Activated CD4-positive, alpha-beta T cell treated with anti-CD3 and anti-CD28 coated beads, Interleukin-2, amount 50 U/mL, for 24 hours (primary cell): Measurements from ENCODE around the gene DMTF1.
"Not testable (repeated sequence)": the region's sequence is repeated elsewhere in the genome, so short reads cannot be mapped to it uniquely, and the experiment has no call there.

Source experiments
- DNase-seq, 2 donors: peaks; one replicate each; pipeline ENCODE4 v3.0.0-alpha.2; 2020; ENCODE audit warnings: low read depth in 1 of 2, low spot score in 1 of 2

The DMTF1 gene

GRCh38 chr7:87220734-87221215, 68.5 kb downstream of the DMTF1 start:
- DNase-seq = no peak

DNA sequence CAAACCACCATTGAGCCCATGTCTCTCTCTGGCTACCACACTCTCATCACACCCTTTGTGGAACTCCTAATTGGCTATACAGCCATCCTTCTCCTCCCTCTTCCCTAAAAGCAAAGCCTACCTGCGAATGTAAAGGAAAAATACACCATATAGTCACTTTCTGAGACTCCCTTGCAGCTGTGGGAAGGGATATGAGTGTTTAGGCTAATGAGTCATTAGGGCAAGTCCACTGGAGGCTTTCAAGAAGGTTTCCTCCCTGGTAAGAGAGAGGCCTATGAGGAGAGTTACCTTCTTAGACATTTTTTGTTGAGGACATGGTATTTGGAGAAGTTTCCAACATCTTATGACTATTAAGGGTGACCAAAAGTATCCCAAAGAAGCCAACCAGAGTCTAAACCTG, 71.4 kb downstream of the DMTF1 start:
- DNase-seq = no peak

- DNase-seq = no peak
These were observed 73.4 kb downstream of the DMTF1 start for GRCh38 chr7:87225696-87226095.

DNA sequence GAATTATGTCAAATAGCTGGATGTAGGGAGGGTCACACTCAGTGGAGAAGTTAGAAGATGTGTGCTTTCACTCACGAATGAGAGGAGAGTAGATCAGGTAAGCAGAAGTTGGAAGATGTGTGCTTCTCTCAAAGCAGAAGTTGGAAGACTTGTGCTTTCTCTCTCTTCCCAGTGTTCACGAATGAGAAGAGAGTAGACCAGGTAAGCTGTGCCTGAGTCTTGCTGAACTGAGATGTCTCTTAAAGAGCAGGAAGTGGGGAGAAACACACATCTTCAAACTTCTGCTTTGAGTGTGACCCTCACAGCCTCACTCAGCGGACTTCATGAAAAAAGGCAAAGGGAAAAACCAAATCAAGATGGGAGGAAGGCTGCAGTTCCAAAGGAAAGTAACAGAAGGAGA, 74.2 kb downstream of the DMTF1 start:
- no peak for DNase-seq

GRCh38 chr7:87231258-87231657, 79.0 kb downstream of the DMTF1 start:
- no peak for DNase-seq

DNA sequence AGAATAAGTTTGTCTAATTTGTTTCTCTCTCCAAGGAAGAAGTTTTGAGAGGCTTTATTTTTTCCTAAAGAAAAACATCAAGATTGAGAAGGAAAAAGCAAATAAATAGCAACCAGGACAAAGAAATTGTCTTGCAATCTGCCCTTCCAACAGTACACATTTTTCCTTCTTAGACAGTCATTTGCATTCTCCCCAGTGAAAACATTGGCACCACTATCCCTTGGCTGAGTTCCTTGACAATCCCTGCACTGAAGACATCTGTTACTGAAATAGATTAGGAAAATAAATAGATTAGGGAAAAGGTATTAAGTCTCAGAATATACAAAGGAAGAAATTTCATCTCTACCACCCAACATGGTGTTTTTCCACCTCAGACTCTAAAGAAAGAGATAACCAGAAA, 79.5 kb downstream of the DMTF1 start:
- no peak for DNase-seq

GRCh38 chr7:87234949-87235348, 82.7 kb downstream of the DMTF1 start:
- no peak for DNase-seq

DNA sequence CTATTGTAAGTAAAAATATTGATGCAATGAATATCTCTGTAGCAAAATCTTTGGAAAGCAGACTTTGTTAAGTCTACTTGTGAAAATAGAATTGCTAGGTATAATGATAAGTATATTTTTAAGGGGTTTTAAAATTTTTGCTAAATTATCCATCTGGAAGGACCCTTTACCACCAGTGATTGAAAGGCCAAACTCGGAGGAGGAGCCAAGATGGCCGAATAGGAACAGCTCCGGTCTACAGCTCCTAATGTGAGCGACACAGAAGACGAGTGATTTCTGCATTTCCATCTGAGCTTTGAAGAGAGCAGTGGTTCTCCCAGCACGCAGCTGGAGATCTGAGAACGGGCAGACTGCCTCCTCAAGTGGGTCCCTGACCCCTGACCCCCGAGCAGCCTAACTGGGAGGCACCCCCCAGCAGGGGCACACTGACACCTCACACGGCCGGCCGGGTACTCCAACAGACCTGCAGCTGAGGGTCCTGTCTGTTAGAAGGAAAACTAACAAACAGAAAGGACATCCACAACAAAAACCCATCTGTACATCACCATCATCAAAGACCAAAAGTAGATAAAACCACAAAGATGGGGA, 86.3 kb downstream of the DMTF1 start:
- DNase-seq = not testable (repeated sequence)

DNA sequence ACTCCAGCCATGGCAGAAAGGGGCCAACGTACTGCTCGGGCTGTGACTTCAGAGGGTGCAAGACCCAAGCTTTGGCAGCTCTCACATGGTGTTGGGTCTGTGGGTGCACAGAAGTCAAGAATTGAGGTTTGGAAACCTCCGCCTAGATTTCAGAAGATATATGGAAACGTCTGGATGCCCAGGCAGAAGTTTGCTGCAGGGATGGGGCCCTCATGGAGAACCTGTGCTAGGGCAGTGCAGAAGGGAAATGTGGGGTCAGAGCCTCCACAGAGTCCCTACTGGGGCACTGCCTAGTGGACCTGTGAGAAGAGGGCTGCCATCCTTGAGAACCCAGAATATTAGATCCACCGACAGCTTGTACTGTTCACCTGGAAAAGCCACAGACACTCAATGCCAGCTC, 93.4 kb downstream of the DMTF1 start:
- not testable (repeated sequence) for DNase-seq
